WTC11 (cell line): Measurements from ENCODE around the gene RIPOR2. TPM values are rescaled to one million over a fixed set of nuclear protein-coding genes. Genes with fewer than 3 reads are reported as not detected.

Source experiments
- ATAC-seq: fragments of 200-7000 bp; cut with Tn5 transposase; 2 replicates; pipeline ENCODE4 v1.10.0; 2021; ENCODE audit warnings: mild to moderate bottlenecking, moderate library complexity
- CTCF ChIA-PET: fragments of 300-600 bp; sonication (Branson Sonifier 250); formaldehyde crosslinking; loops from one replicate; lab custom pipeline; 2021; ENCODE audit warnings: antibody characterized with exemption; lab: Charles Lee
- POLR2A ChIA-PET: fragments of 350-600 bp; sonication (Branson Sonifier 250); formaldehyde crosslinking; loops from one replicate; lab custom pipeline; 2021; ENCODE audit warnings: antibody characterized with exemption; lab: Charles Lee
- DNase-seq: peaks from one replicate; pipeline ENCODE4 v3.0.0; 2021; ENCODE audit warnings: low spot score
- H3K27ac Mint-ChIP-seq: 2 replicates; pipeline ENCODE4 v1.8.0; 2021; ENCODE audit warnings: mixed read lengths
- H3K27me3 Mint-ChIP-seq: 2 replicates; pipeline ENCODE4 v1.8.0; 2021; ENCODE audit warnings: low read depth, mild to moderate bottlenecking, moderate library complexity, mixed read lengths
- H3K36me3 Mint-ChIP-seq: 2 replicates; pipeline ENCODE4 v1.8.0; 2021; ENCODE audit warnings: mixed read lengths
- H3K4me1 Mint-ChIP-seq: 2 replicates; pipeline ENCODE4 v1.8.0; 2022; ENCODE audit warnings: mixed read lengths
- H3K4me3 Mint-ChIP-seq: 2 replicates; pipeline ENCODE4 v1.8.0; 2021; ENCODE audit warnings: mild to moderate bottlenecking, moderate library complexity, mixed read lengths
- H3K9me3 Mint-ChIP-seq: 2 replicates; pipeline ENCODE4 v1.8.0; 2021; ENCODE audit warnings: mixed read lengths
- CDX4 ChIP-seq: fragments of 250-450 bp; sonication (Bioruptor Pico); IDR thresholded peaks from 2 replicates; pipeline ENCODE4 v1.9.0; 2021; ENCODE audit warnings: moderate library complexity, mild to moderate bottlenecking, inconsistent platforms, borderline replicate concordance
- CREB1 ChIP-seq: sonication (generic); formaldehyde crosslinking; IDR thresholded peaks from 2 replicates; pipeline ENCODE4 v1.8.0; 2023; ENCODE audit warnings: mild to moderate bottlenecking, missing genetic modification reagents
- E2F1 ChIP-seq: sonication (generic); formaldehyde crosslinking; IDR thresholded peaks from 2 replicates; pipeline ENCODE4 v1.8.0; 2022; ENCODE audit warnings: mild to moderate bottlenecking, missing genetic modification reagents
- EMX1 ChIP-seq: fragments of 250-450 bp; sonication (Bioruptor Pico); IDR thresholded peaks from 2 replicates; pipeline ENCODE4 v1.8.0; 2021; ENCODE audit warnings: mild to moderate bottlenecking
- FOXJ3 ChIP-seq: sonication (generic); formaldehyde crosslinking; IDR thresholded peaks from 2 replicates; pipeline ENCODE4 v1.9.0; 2021; ENCODE audit warnings: missing genetic modification reagents, mild to moderate bottlenecking, borderline replicate concordance
- IRF2 ChIP-seq: sonication (generic); formaldehyde crosslinking; IDR thresholded peaks from 2 replicates; pipeline ENCODE4 v1.8.0; 2022; ENCODE audit warnings: low read depth, missing genetic modification reagents, borderline replicate concordance
- JUN ChIP-seq: sonication (generic); formaldehyde crosslinking; IDR thresholded peaks from 2 replicates; pipeline ENCODE4 v1.8.0; 2023; ENCODE audit warnings: mild to moderate bottlenecking, missing genetic modification reagents
- MLX ChIP-seq: sonication (generic); formaldehyde crosslinking; IDR thresholded peaks from 2 replicates; pipeline ENCODE4 v1.8.1; 2023; ENCODE audit warnings: mild to moderate bottlenecking, missing genetic modification reagents, moderate library complexity
- NFATC4 ChIP-seq: fragments of 250-450 bp; sonication (Bioruptor Pico); IDR thresholded peaks from 2 replicates; pipeline ENCODE4 v1.9.0; 2021; ENCODE audit warnings: mild to moderate bottlenecking
- SP1 ChIP-seq: sonication (generic); formaldehyde crosslinking; conservative IDR thresholded peaks from 2 replicates; pipeline ENCODE4 v1.8.1; 2022; ENCODE audit warnings: missing genetic modification reagents
- STAT6 ChIP-seq: sonication (generic); formaldehyde crosslinking; conservative IDR thresholded peaks from 2 replicates; pipeline ENCODE4 v1.8.1; 2023; ENCODE audit warnings: mild to moderate bottlenecking, low read depth, missing genetic modification reagents, moderate library complexity
- TCF7 ChIP-seq: sonication (generic); formaldehyde crosslinking; IDR thresholded peaks from 2 replicates; pipeline ENCODE4 v1.8.0; 2022; ENCODE audit warnings: mild to moderate bottlenecking, low read depth, missing genetic modification reagents, moderate library complexity
- TP53 ChIP-seq: sonication (generic); formaldehyde crosslinking; IDR thresholded peaks from 2 replicates; pipeline ENCODE4 v1.8.1; 2023; ENCODE audit warnings: mild to moderate bottlenecking, missing genetic modification reagents
- ZNF121 ChIP-seq: sonication (generic); formaldehyde crosslinking; IDR thresholded peaks from 2 replicates; pipeline ENCODE4 v1.8.0; 2023; ENCODE audit warnings: missing genetic modification reagents
- ZNF232 ChIP-seq: sonication (generic); formaldehyde crosslinking; IDR thresholded peaks from 2 replicates; pipeline ENCODE4 v1.8.0; 2022; ENCODE audit warnings: mild to moderate bottlenecking, missing genetic modification reagents
- ZNF317 ChIP-seq: sonication (generic); formaldehyde crosslinking; IDR thresholded peaks from 2 replicates; pipeline ENCODE4 v1.8.1; 2023; ENCODE audit warnings: low read depth, mild to moderate bottlenecking, moderate library complexity, missing genetic modification reagents, borderline replicate concordance
- ZNF396 ChIP-seq: fragments of 250-450 bp; sonication (Bioruptor Pico); IDR thresholded peaks from 2 replicates; pipeline ENCODE4 v1.8.0; 2021; ENCODE audit warnings: mild to moderate bottlenecking, moderate library complexity, borderline replicate concordance
- ZNF512 ChIP-seq: sonication (generic); formaldehyde crosslinking; IDR thresholded peaks from 2 replicates; pipeline ENCODE4 v1.8.1; 2022; ENCODE audit warnings: missing genetic modification reagents, borderline replicate concordance
- total RNA-seq: library from RNA; stranded (reverse); gene quantifications from 3 replicates; pipeline ENCODE4 v1.2.3, GENCODE V29; 2021

RIPOR2 gene
- total RNA-seq, 1 experiment from 2014 or later, result 13.5 TPM

- ATAC-seq (no peak), DNase-seq (no peak)
- no peaks in the 10 kb centered on the region for H3K27me3 Mint-ChIP-seq
- CTCF ChIA-PET, result no interaction called here
- H3K4me3 Mint-ChIP-seq, result no peak overlapping the region
- TF ChIP-seq CDX4 (no peak), EMX1 (no peak)
- POLR2A ChIA-PET, result no interaction called here
- H3K4me1 Mint-ChIP-seq, result peaks cover 29% of the 10 kb centered on the region
- no peaks in the 10 kb centered on the region for H3K36me3 Mint-ChIP-seq
- H3K9me3 Mint-ChIP-seq, result peaks cover 5% of the 10 kb centered on the region
- H3K27ac Mint-ChIP-seq, result peak overlapping the region; percentile 50; the same call in 1 of the 2 replicates
Observed at GRCh38 chr6:24972311-24972958, 36.7 kb upstream of the RIPOR2 start.

- ATAC-seq (no peak), DNase-seq (no peak)
- Mint-ChIP-seq H3K4me3 (no peak overlapping the region), H3K36me3 (no peaks in the 10 kb centered on the region), H3K27ac (no peak overlapping the region), H3K27me3 (no peaks in the 10 kb centered on the region), H3K4me1 (peaks cover 23% of the 10 kb centered on the region), H3K9me3 (peaks cover 5% of the 10 kb centered on the region)
- POLR2A ChIA-PET, result no interaction called here
- CTCF ChIA-PET, result no interaction called here
- TF ChIP-seq ZNF121 (CRISPR knock-in tag), result no peak
Observed at GRCh38 chr6:24971067-24971466, 35.3 kb upstream of the RIPOR2 start.

- ChIA-PET CTCF (interaction anchor here (0.6 to 1.2 kb wide), 2 partner anchors 22 to 107 kb away, joined by 3 to 5 read pairs; no protein-coding TSS in a partner anchor), POLR2A (no interaction called here)
- H3K27me3 Mint-ChIP-seq, result no peaks in the 10 kb centered on the region
- no peak overlapping the region for H3K4me3 Mint-ChIP-seq
- DNase-seq (no peak), ATAC-seq (no peak)
- no peak overlapping the region for H3K27ac Mint-ChIP-seq
- H3K4me1 Mint-ChIP-seq, result peaks cover 23% of the 10 kb centered on the region
- H3K36me3 Mint-ChIP-seq, result no peaks in the 10 kb centered on the region
- TF ChIP-seq E2F1 (CRISPR knock-in tag) (no peak), JUN (no peak), ZNF232 (CRISPR knock-in tag) (no peak), FOXJ3 (no peak), ZNF396 (no peak), MLX (CRISPR knock-in tag) (no peak), ZNF317 (CRISPR knock-in tag) (no peak), IRF2 (no peak), STAT6 (CRISPR knock-in tag) (no peak), TP53 (CRISPR knock-in tag) (no peak), NFATC4 (no peak), SP1 (CRISPR knock-in tag) (no peak), CREB1 (CRISPR knock-in tag) (no peak), TCF7 (CRISPR knock-in tag) (no peak), ZNF512 (no peak)
- peaks cover 5% of the 10 kb centered on the region for H3K9me3 Mint-ChIP-seq
Observed at GRCh38 chr6:24969343-24969860, 33.6 kb upstream of the RIPOR2 start.
